Hepatocyte (in vitro differentiated cells): ENCODE data around the gene NEK1.

Experiments
- EZH2 ChIP-seq: fragments of 200-600 bp; sonication (generic); IDR thresholded peaks from 2 replicates; pipeline ENCODE4 v1.6.1; 2016; ENCODE audit warnings: antibody characterized with exemption, mild to moderate bottlenecking, borderline replicate concordance
- EZH2phosphoT487 ChIP-seq: fragments of 200-600 bp; sonication (generic); IDR thresholded peaks from one replicate; pipeline ENCODE4 v1.6.1; 2018; ENCODE audit warnings: antibody characterized with exemption, mild to moderate bottlenecking, low read depth, moderate library complexity; ENCODE audit not compliant: unreplicated experiment, severe bottlenecking
- TF ChIP-seq, protein P1 (sequence below): fragments of 200-600 bp; sonication (generic); IDR thresholded peaks from 2 replicates; pipeline ENCODE4 v1.5.1; 2016; ENCODE audit warnings: antibody characterized with exemption, mild to moderate bottlenecking; ENCODE audit not compliant: poor library complexity

DNA sequence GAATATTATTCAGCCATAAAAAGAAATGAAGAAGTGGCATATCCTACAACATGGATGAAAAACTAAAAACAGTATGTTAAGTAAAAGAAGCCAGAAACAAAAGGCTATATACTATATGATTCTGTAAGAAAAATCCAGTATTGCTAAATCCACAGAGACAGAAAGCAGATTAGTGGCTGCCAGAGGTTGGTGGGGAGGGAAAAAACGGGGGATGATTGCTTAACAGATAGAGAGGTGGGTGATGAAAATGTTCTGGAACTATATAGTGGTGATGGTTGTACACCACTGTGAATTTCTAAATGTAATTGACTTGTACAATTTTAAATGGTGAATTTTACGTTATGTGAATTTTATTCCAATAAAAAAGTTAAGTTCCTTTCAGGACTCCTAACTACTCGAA lies 184.0 kb downstream of the NEK1 start:
- TF ChIP-seq, protein P1, sequence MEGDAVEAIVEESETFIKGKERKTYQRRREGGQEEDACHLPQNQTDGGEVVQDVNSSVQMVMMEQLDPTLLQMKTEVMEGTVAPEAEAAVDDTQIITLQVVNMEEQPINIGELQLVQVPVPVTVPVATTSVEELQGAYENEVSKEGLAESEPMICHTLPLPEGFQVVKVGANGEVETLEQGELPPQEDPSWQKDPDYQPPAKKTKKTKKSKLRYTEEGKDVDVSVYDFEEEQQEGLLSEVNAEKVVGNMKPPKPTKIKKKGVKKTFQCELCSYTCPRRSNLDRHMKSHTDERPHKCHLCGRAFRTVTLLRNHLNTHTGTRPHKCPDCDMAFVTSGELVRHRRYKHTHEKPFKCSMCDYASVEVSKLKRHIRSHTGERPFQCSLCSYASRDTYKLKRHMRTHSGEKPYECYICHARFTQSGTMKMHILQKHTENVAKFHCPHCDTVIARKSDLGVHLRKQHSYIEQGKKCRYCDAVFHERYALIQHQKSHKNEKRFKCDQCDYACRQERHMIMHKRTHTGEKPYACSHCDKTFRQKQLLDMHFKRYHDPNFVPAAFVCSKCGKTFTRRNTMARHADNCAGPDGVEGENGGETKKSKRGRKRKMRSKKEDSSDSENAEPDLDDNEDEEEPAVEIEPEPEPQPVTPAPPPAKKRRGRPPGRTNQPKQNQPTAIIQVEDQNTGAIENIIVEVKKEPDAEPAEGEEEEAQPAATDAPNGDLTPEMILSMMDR, result no peak
- no peak for TF ChIP-seq EZH2
- no peak for TF ChIP-seq EZH2phosphoT487
